HCT116 (cell line): ENCODE data around the gene PSMB7. TPM values are rescaled to one million over a fixed set of nuclear protein-coding genes. Genes with fewer than 3 reads are reported as not detected.

Experiments
- ATAC-seq: fragments of 200-7000 bp; cut with Tn5 transposase; 2 replicates; pipeline ENCODE4 v1.9.1; 2020; ENCODE audit warnings: mild to moderate bottlenecking, moderate library complexity
- BruUV-seq: library from RNA; stranded (reverse); fragments of 400-500 nt; replicated peaks from 2 replicates; lab custom pipeline; 2021; lab: Mats Ljungman, UMichigan
- CTCF ChIA-PET: fragments of 300-600 bp; sonication (Branson Sonifier 250); formaldehyde crosslinking; loops from one replicate; lab custom pipeline; 2021; ENCODE audit warnings: antibody characterized with exemption; lab: Charles Lee
- POLR2A ChIA-PET: fragments of 300-600, 350-600 bp; sonication (Branson Sonifier 250); formaldehyde crosslinking; loops from one replicate; lab custom pipeline; 2021; ENCODE audit warnings: antibody characterized with exemption; lab: Charles Lee
- RAD21 ChIA-PET, 2 experiments: fragments of 300-600 bp; sonication (Branson Sonifier 250); formaldehyde crosslinking; loops; one replicate each; lab custom pipeline; 2023; ENCODE audit warnings: low total read pairs in 2 of 2; ENCODE audit not compliant: uncharacterized antibody in 2 of 2, unreplicated experiment in 2 of 2, low non-redundant PET in 1 of 2; lab: Charles Lee
- DNase-seq: peaks from one replicate; pipeline ENCODE4 v3.0.0-alpha.2; 2010; ENCODE audit warnings: low read depth, low spot score
- H2AFZ ChIP-seq: fragments of 200-600 bp; shearing (Covaris generic), sonication (generic); 2 replicates; pipeline ENCODE4 v1.6.1; 2017; ENCODE audit warnings: low read depth, mixed run types, mixed read lengths, antibody characterized with exemption, low read length; ENCODE audit not compliant: poor library complexity, severe bottlenecking
- H3K27ac ChIP-seq: 2 replicates; pipeline ENCODE4 v1.5.1; 2012; ENCODE audit warnings: low read depth, low read length
- H3K27me3 ChIP-seq: fragments of 200-600 bp; sonication (generic); 2 replicates; pipeline ENCODE4 v1.6.1; 2016; ENCODE audit warnings: mixed run types, low read length, mixed read lengths; ENCODE audit not compliant: insufficient read depth
- H3K36me3 ChIP-seq, 2 experiments: fragments of 200-500 bp in 1 of 2; fragments of 200-600 bp in 1 of 2; sonication (Bioruptor generic) in 1 of 2; sonication (generic) in 1 of 2; 2 replicates each; pipeline versions ENCODE4 v1.5.1 to v1.6.1; 2014 to 2016; ENCODE audit warnings: low read length in 2 of 2, inconsistent platforms in 1 of 2, mixed read lengths in 1 of 2, mixed run types in 1 of 2; ENCODE audit not compliant: insufficient read depth in 2 of 2, control insufficient read depth in 1 of 2
- H3K4me1 ChIP-seq, 2 experiments: fragments of 200-600 bp in 1 of 2; sonication (generic) in 1 of 2; 2 replicates each; pipeline versions ENCODE4 v1.5.1 to v1.6.1; 2012 to 2017; ENCODE audit warnings: low read length in 2 of 2, inconsistent platforms in 1 of 2, mild to moderate bottlenecking in 1 of 2, mixed read lengths in 1 of 2, mixed run types in 1 of 2, moderate library complexity in 1 of 2; ENCODE audit not compliant: insufficient read depth in 2 of 2, control insufficient read depth in 1 of 2
- H3K4me2 ChIP-seq: fragments of 200-600 bp; sonication (generic); 2 replicates; pipeline ENCODE4 v1.6.1; 2017; ENCODE audit warnings: mixed run types, low read length, mixed read lengths
- H3K4me3 ChIP-seq, 2 experiments: fragments of 200-600 bp in 1 of 2; sonication (generic) in 1 of 2; replicated peaks in 1 of 2; 2 replicates each; pipeline ENCODE4 v1.5.1; 2011 to 2016; ENCODE audit warnings: low read length in 2 of 2, control low read depth in 1 of 2, low read depth in 1 of 2, mild to moderate bottlenecking in 1 of 2, mixed read lengths in 1 of 2, mixed run types in 1 of 2
- H3K79me2 ChIP-seq: fragments of 200-600 bp; sonication (generic); 2 replicates; pipeline ENCODE4 v1.6.1; 2017; ENCODE audit warnings: mild to moderate bottlenecking, mixed run types, low read length, moderate library complexity, mixed read lengths; ENCODE audit not compliant: insufficient read depth
- H3K9ac ChIP-seq: fragments of 200-600 bp; sonication (generic); 2 replicates; pipeline ENCODE4 v1.6.1; 2016; ENCODE audit warnings: low read length, mixed read lengths
- H3K9me2 ChIP-seq: fragments of 200-600 bp; sonication (generic), shearing (Covaris generic); 2 replicates; pipeline ENCODE4 v1.6.1; 2017; ENCODE audit warnings: mixed run types, mild to moderate bottlenecking, moderate library complexity; ENCODE audit not compliant: insufficient read depth
- H3K9me3 ChIP-seq, 2 experiments: fragments of 200-500 bp in 1 of 2; fragments of 200-600 bp in 1 of 2; sonication (Bioruptor generic) in 1 of 2; sonication (generic) in 1 of 2; 2 replicates each; pipeline ENCODE4 v1.6.1; 2014 to 2017; ENCODE audit warnings: low read length in 2 of 2, mixed read lengths in 2 of 2, inconsistent platforms in 1 of 2, low read depth in 1 of 2, mild to moderate bottlenecking in 1 of 2, mixed run types in 1 of 2, moderate library complexity in 1 of 2; ENCODE audit not compliant: control insufficient read depth in 1 of 2, insufficient read depth in 1 of 2
- H4K20me1 ChIP-seq: fragments of 200-600 bp; sonication (generic), shearing (Covaris generic); 2 replicates; pipeline ENCODE4 v1.6.1; 2017; ENCODE audit warnings: mixed run types, mild to moderate bottlenecking, moderate library complexity; ENCODE audit not compliant: insufficient read depth
- CTCF ChIP-seq, 3 experiments: fragments of 200-600 bp in 1 of 3; sonication (generic) in 1 of 3; IDR thresholded peaks in 2 of 3; conservative IDR thresholded peaks in 1 of 3; 2 replicates each; pipeline ENCODE4 v1.5.1; 2012 to 2017; ENCODE audit warnings: low read depth in 2 of 3, low read length in 2 of 3, antibody characterized with exemption in 1 of 3, borderline replicate concordance in 1 of 3, control low read depth in 1 of 3, mild to moderate bottlenecking in 1 of 3, mixed read lengths in 1 of 3, mixed run types in 1 of 3, moderate library complexity in 1 of 3; ENCODE audit not compliant: insufficient read depth in 1 of 3
- ELF1 ChIP-seq: IDR thresholded peaks from 2 replicates; pipeline ENCODE4 v1.6.1; 2012; ENCODE audit warnings: low read depth, borderline replicate concordance
- EZH2 ChIP-seq: fragments of 200-600 bp; sonication (generic); IDR thresholded peaks from 2 replicates; pipeline ENCODE4 v1.6.1; 2017; ENCODE audit warnings: antibody characterized with exemption, mixed run types
- FOSL1 ChIP-seq: IDR thresholded peaks from 2 replicates; pipeline ENCODE4 v1.6.1; 2012; ENCODE audit warnings: low read depth
- JUND ChIP-seq: IDR thresholded peaks from 2 replicates; pipeline ENCODE4 v1.6.1; 2012
- POLR2A ChIP-seq: IDR thresholded peaks from 2 replicates; pipeline ENCODE4 v1.7.0; 2011; ENCODE audit warnings: borderline replicate concordance; ENCODE audit not compliant: insufficient read depth, insufficient read length; ENCODE audit errors: extremely low read depth
- POLR2AphosphoS5 ChIP-seq: IDR thresholded peaks from 2 replicates; pipeline ENCODE4 v1.6.1; 2011; ENCODE audit warnings: mild to moderate bottlenecking, low read depth, low read length, moderate library complexity
- RAD21 ChIP-seq: IDR thresholded peaks from 2 replicates; pipeline ENCODE4 v1.6.1; 2012; ENCODE audit warnings: low read depth, mild to moderate bottlenecking
- SIN3A ChIP-seq: IDR thresholded peaks from 2 replicates; pipeline ENCODE4 v1.6.1; 2012; ENCODE audit warnings: low read depth
- SP1 ChIP-seq: IDR thresholded peaks from 2 replicates; pipeline ENCODE4 v1.6.1; 2012; ENCODE audit warnings: low read depth
- TCF7L2 ChIP-seq: IDR thresholded peaks from 2 replicates; pipeline ENCODE4 v1.7.0; 2011; ENCODE audit warnings: borderline replicate concordance, inconsistent platforms; ENCODE audit not compliant: insufficient read depth, insufficient read length; ENCODE audit errors: extremely low read depth
- YY1 ChIP-seq: IDR thresholded peaks from 2 replicates; pipeline ENCODE4 v1.6.1; 2011; ENCODE audit warnings: low read length, low read depth, moderate library complexity, mild to moderate bottlenecking; ENCODE audit not compliant: insufficient replicate concordance; ENCODE audit errors: extremely low read depth
- ZNF274 ChIP-seq: fragments of 200-500 bp; sonication (Bioruptor generic); IDR thresholded peaks from 2 replicates; pipeline ENCODE4 v1.6.1; 2014; ENCODE audit warnings: mild to moderate bottlenecking, low read depth, low read length, inconsistent platforms
- intact Hi-C: fragments of 100-400 bp; cut with micrococcal nuclease; formaldehyde crosslinking; loops from 2 replicates; pipeline ENCODE4 v1.10.0; 2022
- total RNA-seq: library from RNA; stranded (reverse); gene quantifications from one replicate; pipeline ENCODE4 v1.2.1, GENCODE V29; 2021; ENCODE audit not compliant: unreplicated experiment
- TF ChIP-seq, protein P1 (sequence below): IDR thresholded peaks from 2 replicates; pipeline ENCODE4 v1.6.1; 2012; ENCODE audit warnings: low read depth

Gene PSMB7
- total RNA-seq, 1 experiment from 2014 or later: 222 TPM

DNA sequence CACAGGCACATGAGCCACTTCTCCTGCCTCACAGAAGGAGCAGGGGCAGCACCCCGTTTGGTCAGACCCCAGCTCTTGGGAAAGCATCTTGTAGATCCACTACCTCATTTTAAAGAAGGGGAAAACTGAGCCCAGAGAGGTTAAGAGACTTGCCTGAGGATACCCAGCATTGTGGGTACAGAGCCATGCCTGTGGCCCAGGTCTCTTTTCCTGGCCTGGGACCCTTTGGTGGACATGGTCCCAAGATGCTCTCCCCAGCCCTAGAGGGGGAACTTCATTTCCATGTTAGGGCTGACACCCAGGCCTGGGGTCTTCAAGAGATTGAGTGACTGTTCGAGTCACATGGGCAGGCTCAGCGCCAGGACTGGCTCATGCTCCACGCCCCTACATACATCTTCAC, 93.3 kb downstream of the PSMB7 start:
- Histone ChIP-seq H3K36me3 (no peaks in the 10 kb centered on the region; a peak in 2 of 4 replicates), H4K20me1 (no peaks in the 10 kb centered on the region), H3K27ac (no peak overlapping the region), H3K9me2 (no peaks in the 10 kb centered on the region), H3K9me3 (no peaks in the 10 kb centered on the region), H3K4me1 (peaks cover 0 to 9% of the 10 kb centered on the region in 2 experiments; a peak in 1 of 4 replicates), H3K27me3 (no peaks in the 10 kb centered on the region), H3K9ac (no peak overlapping the region), H3K4me3 (no peak overlapping the region), H3K4me2 (no peak overlapping the region), H2AFZ (no peak overlapping the region), H3K79me2 (no peaks in the 10 kb centered on the region)
- BruUV-seq: no TSS peak
- ATAC-seq (no peak), DNase-seq (no peak)
- CTCF ChIA-PET: interaction anchor here (4.3 kb wide), 1 partner anchor 195 kb away, joined by 16 read pairs; no protein-coding TSS in a partner anchor
- RAD21 ChIA-PET: no interaction called here
- POLR2A ChIA-PET: no interaction called here
- intact Hi-C loops: no loop called here
- no peak for TF ChIP-seq CTCF (IDR thresholded peaks at IDR 0.05 in 2 of 3, conservative IDR thresholded peaks at IDR 0.05 in 1 of 3; ENCODE audit: borderline replicate concordance in 1 of 3, insufficient read depth in 1 of 3, low read depth in 2 of 3, low read length in 2 of 3)

DNA sequence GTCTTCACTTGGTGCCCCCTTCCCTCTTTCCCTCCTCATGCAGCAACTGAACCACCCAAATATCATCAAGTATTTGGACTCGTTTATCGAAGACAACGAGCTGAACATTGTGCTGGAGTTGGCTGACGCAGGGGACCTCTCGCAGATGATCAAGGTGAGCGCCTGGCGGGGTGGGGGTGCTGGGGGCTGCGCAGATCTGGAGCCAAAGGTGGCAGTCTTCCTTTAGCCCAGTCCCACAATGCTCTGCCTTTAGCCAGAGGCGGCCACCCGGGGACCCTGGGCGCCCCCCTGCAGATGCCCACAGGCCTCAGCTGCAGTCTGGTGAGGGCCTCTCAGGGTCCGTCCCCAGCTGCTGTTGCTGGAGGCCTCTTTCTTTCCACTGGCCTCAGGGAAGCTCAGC, 93.8 kb downstream of the PSMB7 start:
- Histone ChIP-seq H3K4me3 (no peak overlapping the region), H3K27me3 (no peaks in the 10 kb centered on the region), H3K79me2 (no peaks in the 10 kb centered on the region), H4K20me1 (no peaks in the 10 kb centered on the region), H3K9me3 (no peaks in the 10 kb centered on the region), H3K27ac (no peak overlapping the region), H2AFZ (no peak overlapping the region), H3K9ac (no peak overlapping the region), H3K4me2 (no peak overlapping the region), H3K4me1 (peaks cover 0 to 9% of the 10 kb centered on the region in 2 experiments; a peak in 1 of 4 replicates), H3K36me3 (no peaks in the 10 kb centered on the region), H3K9me2 (no peaks in the 10 kb centered on the region)
- TF ChIP-seq ELF1 (no peak), SP1 (no peak), FOSL1 (no peak), JUND (no peak), POLR2A (no peak), POLR2AphosphoS5 (no peak), RAD21 (no peak), YY1 (no peak), EZH2 (no peak), ZNF274 (no peak), TCF7L2 (no peak), SIN3A (no peak)
- TF ChIP-seq, protein P1, sequence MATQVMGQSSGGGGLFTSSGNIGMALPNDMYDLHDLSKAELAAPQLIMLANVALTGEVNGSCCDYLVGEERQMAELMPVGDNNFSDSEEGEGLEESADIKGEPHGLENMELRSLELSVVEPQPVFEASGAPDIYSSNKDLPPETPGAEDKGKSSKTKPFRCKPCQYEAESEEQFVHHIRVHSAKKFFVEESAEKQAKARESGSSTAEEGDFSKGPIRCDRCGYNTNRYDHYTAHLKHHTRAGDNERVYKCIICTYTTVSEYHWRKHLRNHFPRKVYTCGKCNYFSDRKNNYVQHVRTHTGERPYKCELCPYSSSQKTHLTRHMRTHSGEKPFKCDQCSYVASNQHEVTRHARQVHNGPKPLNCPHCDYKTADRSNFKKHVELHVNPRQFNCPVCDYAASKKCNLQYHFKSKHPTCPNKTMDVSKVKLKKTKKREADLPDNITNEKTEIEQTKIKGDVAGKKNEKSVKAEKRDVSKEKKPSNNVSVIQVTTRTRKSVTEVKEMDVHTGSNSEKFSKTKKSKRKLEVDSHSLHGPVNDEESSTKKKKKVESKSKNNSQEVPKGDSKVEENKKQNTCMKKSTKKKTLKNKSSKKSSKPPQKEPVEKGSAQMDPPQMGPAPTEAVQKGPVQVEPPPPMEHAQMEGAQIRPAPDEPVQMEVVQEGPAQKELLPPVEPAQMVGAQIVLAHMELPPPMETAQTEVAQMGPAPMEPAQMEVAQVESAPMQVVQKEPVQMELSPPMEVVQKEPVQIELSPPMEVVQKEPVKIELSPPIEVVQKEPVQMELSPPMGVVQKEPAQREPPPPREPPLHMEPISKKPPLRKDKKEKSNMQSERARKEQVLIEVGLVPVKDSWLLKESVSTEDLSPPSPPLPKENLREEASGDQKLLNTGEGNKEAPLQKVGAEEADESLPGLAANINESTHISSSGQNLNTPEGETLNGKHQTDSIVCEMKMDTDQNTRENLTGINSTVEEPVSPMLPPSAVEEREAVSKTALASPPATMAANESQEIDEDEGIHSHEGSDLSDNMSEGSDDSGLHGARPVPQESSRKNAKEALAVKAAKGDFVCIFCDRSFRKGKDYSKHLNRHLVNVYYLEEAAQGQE: no peak
- DNase-seq (no peak), ATAC-seq (no peak)
- POLR2A ChIA-PET: no interaction called here
- intact Hi-C loops: no loop called here
- BruUV-seq: no TSS peak
- CTCF ChIA-PET: interaction anchor here (4.3 kb wide), 1 partner anchor 195 kb away, joined by 16 read pairs; no protein-coding TSS in a partner anchor
- RAD21 ChIA-PET: no interaction called here
